HEK293 (cell line): ENCODE measurements around the gene CWF19L1.

Source experiments
- ATF2 ChIP-seq: fragments of 450-650 bp; formaldehyde crosslinking; IDR thresholded peaks from 2 replicates; pipeline ENCODE4 v1.5.1; 2016; ENCODE audit warnings: missing biosample characterization, missing genetic modification characterization, low read depth
- BCL11A ChIP-seq: fragments of 450-650 bp; formaldehyde crosslinking; IDR thresholded peaks from 2 replicates; pipeline ENCODE4 v1.5.1; 2016; ENCODE audit warnings: low read depth, missing biosample characterization, missing genetic modification characterization
- EGR2 ChIP-seq: fragments of 450-650 bp; formaldehyde crosslinking; IDR thresholded peaks from 2 replicates; pipeline ENCODE4 v1.5.1; 2016; ENCODE audit warnings: low read depth, missing biosample characterization, missing genetic modification characterization
- GFI1B ChIP-seq: fragments of 450-650 bp; formaldehyde crosslinking; IDR thresholded peaks from 2 replicates; pipeline ENCODE4 v1.5.1; 2016; ENCODE audit warnings: missing biosample characterization, missing genetic modification characterization
- GLI2 ChIP-seq: fragments of 450-650 bp; formaldehyde crosslinking; IDR thresholded peaks from 2 replicates; pipeline ENCODE4; 2017; ENCODE audit warnings: missing biosample characterization, missing genetic modification characterization, low read depth, borderline replicate concordance
- HOXA7 ChIP-seq: sonication (generic); formaldehyde crosslinking; IDR thresholded peaks from 2 replicates; pipeline ENCODE4 v1.8.1; 2022; ENCODE audit warnings: missing genetic modification reagents, borderline replicate concordance
- KLF17 ChIP-seq: fragments of 450-650 bp; formaldehyde crosslinking; IDR thresholded peaks from 2 replicates; pipeline ENCODE4 v1.5.1; 2016; ENCODE audit warnings: missing biosample characterization, missing genetic modification characterization
- KLF9 ChIP-seq: fragments of 450-650 bp; formaldehyde crosslinking; IDR thresholded peaks from 2 replicates; pipeline ENCODE4 v1.5.1; 2016; ENCODE audit warnings: missing biosample characterization, missing genetic modification characterization, low read depth
- OSR2 ChIP-seq: fragments of 450-650 bp; formaldehyde crosslinking; IDR thresholded peaks from 2 replicates; pipeline ENCODE4 v1.5.1; 2016; ENCODE audit warnings: missing biosample characterization, missing genetic modification characterization
- PATZ1 ChIP-seq: fragments of 450-650 bp; formaldehyde crosslinking; IDR thresholded peaks from 2 replicates; pipeline ENCODE4 v1.5.1; 2016; ENCODE audit warnings: missing biosample characterization, missing genetic modification characterization
- SCRT2 ChIP-seq: fragments of 450-650 bp; formaldehyde crosslinking; IDR thresholded peaks from 2 replicates; pipeline ENCODE4 v1.5.1; 2016; ENCODE audit warnings: missing biosample characterization, missing genetic modification characterization
- SETDB1 ChIP-seq: IDR thresholded peaks from one replicate; pipeline ENCODE4 v1.6.1; 2017; ENCODE audit warnings: mild to moderate bottlenecking, low read length, moderate library complexity, mixed read lengths; ENCODE audit not compliant: insufficient read length
- SP7 ChIP-seq: fragments of 450-650 bp; formaldehyde crosslinking; IDR thresholded peaks from 2 replicates; pipeline ENCODE4 v1.5.1; 2016; ENCODE audit warnings: missing biosample characterization, missing genetic modification characterization
- ZBTB1 ChIP-seq: fragments of 450-650 bp; formaldehyde crosslinking; IDR thresholded peaks from 2 replicates; pipeline ENCODE4 v1.5.1; 2016; ENCODE audit warnings: missing biosample characterization, missing genetic modification characterization
- ZEB2 ChIP-seq: fragments of 450-650 bp; formaldehyde crosslinking; IDR thresholded peaks from 2 replicates; pipeline ENCODE4 v1.5.1; 2016; ENCODE audit warnings: missing biosample characterization, missing genetic modification characterization
- ZNF112 ChIP-seq: fragments of 450-650 bp; formaldehyde crosslinking; IDR thresholded peaks from 2 replicates; pipeline ENCODE4 v1.5.0; 2017; ENCODE audit warnings: missing biosample characterization, missing genetic modification characterization
- ZNF121 ChIP-seq: fragments of 450-650 bp; formaldehyde crosslinking; IDR thresholded peaks from 2 replicates; pipeline ENCODE4 v1.5.1; 2016; ENCODE audit warnings: missing biosample characterization, missing genetic modification characterization
- ZNF175 ChIP-seq: fragments of 450-650 bp; formaldehyde crosslinking; IDR thresholded peaks from 2 replicates; pipeline ENCODE4 v1.5.1; 2016; ENCODE audit warnings: missing biosample characterization, missing genetic modification characterization
- ZNF221 ChIP-seq: fragments of 450-650 bp; formaldehyde crosslinking; IDR thresholded peaks from 2 replicates; pipeline ENCODE4 v1.5.1; 2017; ENCODE audit warnings: missing biosample characterization, missing genetic modification characterization, borderline replicate concordance
- ZNF280C ChIP-seq: fragments of 450-650 bp; formaldehyde crosslinking; IDR thresholded peaks from 2 replicates; pipeline ENCODE4 v1.5.1; 2016; ENCODE audit warnings: missing biosample characterization, missing genetic modification characterization
- ZNF335 ChIP-seq: fragments of 450-650 bp; formaldehyde crosslinking; conservative IDR thresholded peaks from 2 replicates; pipeline ENCODE4 v1.5.1; 2016; ENCODE audit warnings: missing biosample characterization, missing genetic modification characterization
- ZNF366 ChIP-seq: fragments of 450-650 bp; formaldehyde crosslinking; conservative IDR thresholded peaks from 2 replicates; pipeline ENCODE4 v1.5.1; 2016; ENCODE audit warnings: missing biosample characterization, missing genetic modification characterization
- ZNF416 ChIP-seq: fragments of 450-650 bp; formaldehyde crosslinking; IDR thresholded peaks from 2 replicates; pipeline ENCODE4 v1.5.1; 2016; ENCODE audit warnings: missing biosample characterization, missing genetic modification characterization
- ZNF426 ChIP-seq: fragments of 450-650 bp; formaldehyde crosslinking; IDR thresholded peaks from 2 replicates; pipeline ENCODE4 v1.5.1; 2017; ENCODE audit warnings: missing biosample characterization, missing genetic modification characterization, mild to moderate bottlenecking, inconsistent platforms, moderate library complexity
- ZNF449 ChIP-seq: fragments of 450-650 bp; formaldehyde crosslinking; IDR thresholded peaks from 2 replicates; pipeline ENCODE4 v1.5.1; 2017; ENCODE audit warnings: missing biosample characterization, mild to moderate bottlenecking, missing genetic modification characterization, moderate library complexity
- ZNF501 ChIP-seq: fragments of 450-650 bp; formaldehyde crosslinking; IDR thresholded peaks from 2 replicates; pipeline ENCODE4 v1.5.1; 2016; ENCODE audit warnings: missing biosample characterization, missing genetic modification characterization
- ZNF521 ChIP-seq: fragments of 450-650 bp; formaldehyde crosslinking; IDR thresholded peaks from 2 replicates; pipeline ENCODE4 v1.5.1; 2017; ENCODE audit warnings: missing biosample characterization, mild to moderate bottlenecking, missing genetic modification characterization
- ZNF530 ChIP-seq: fragments of 450-650 bp; formaldehyde crosslinking; IDR thresholded peaks from 2 replicates; pipeline ENCODE4 v1.5.1; 2016; ENCODE audit warnings: low read depth, missing biosample characterization, missing genetic modification characterization
- ZNF548 ChIP-seq: fragments of 450-650 bp; formaldehyde crosslinking; IDR thresholded peaks from 2 replicates; pipeline ENCODE4 v1.5.1; 2016; ENCODE audit warnings: missing biosample characterization, missing genetic modification characterization
- ZNF660 ChIP-seq: fragments of 450-650 bp; IDR thresholded peaks from 2 replicates; pipeline ENCODE4 v1.5.1; 2018; ENCODE audit warnings: missing biosample characterization, mild to moderate bottlenecking, missing genetic modification characterization
- ZNF777 ChIP-seq: fragments of 450-650 bp; formaldehyde crosslinking; IDR thresholded peaks from 2 replicates; pipeline ENCODE4 v1.5.1; 2017; ENCODE audit warnings: missing biosample characterization, missing genetic modification characterization, borderline replicate concordance
- ZNF791 ChIP-seq: fragments of 450-650 bp; formaldehyde crosslinking; IDR thresholded peaks from 2 replicates; pipeline ENCODE4 v1.5.1; 2016; ENCODE audit warnings: missing biosample characterization, missing genetic modification characterization
- ZSCAN30 ChIP-seq: fragments of 450-650 bp; IDR thresholded peaks from 2 replicates; pipeline ENCODE4 v1.5.1; 2018; ENCODE audit warnings: missing biosample characterization, mild to moderate bottlenecking, missing genetic modification characterization, moderate library complexity

Gene CWF19L1

GRCh38 chr10:100186253-100187212 lies 80.9 kb downstream of the CWF19L1 start (continued):
- TF ChIP-seq ZNF335 (tag by site-specific recombination): peak; percentile 62
- no peak for TF ChIP-seq ZNF777 (tag by site-specific recombination)
- no peak for TF ChIP-seq HOXA7 (CRISPR knock-in tag)
- TF ChIP-seq ZNF121 (tag by site-specific recombination): no peak
- no peak for TF ChIP-seq ZNF426 (tag by site-specific recombination)
- 0 out of 2 replicates have a peak, but pooled peaks have one; percentile 19 for TF ChIP-seq BCL11A
- peak; percentile 78 for TF ChIP-seq OSR2 (tag by site-specific recombination)
- TF ChIP-seq ZNF530 (tag by site-specific recombination): no peak
- TF ChIP-seq ZEB2 (tag by site-specific recombination): no peak
- TF ChIP-seq ATF2: no peak
- TF ChIP-seq ZNF280C: no peak
- no peak for TF ChIP-seq ZNF791 (tag by site-specific recombination)
- no peak for TF ChIP-seq KLF9 (tag by site-specific recombination)
- TF ChIP-seq ZNF366: 0 out of 2 replicates have a peak, but pooled peaks have one; percentile 12
- no peak for TF ChIP-seq ZBTB1 (tag by site-specific recombination)
- no peak for TF ChIP-seq ZNF521
- TF ChIP-seq PATZ1 (tag by site-specific recombination): no peak
- TF ChIP-seq ZSCAN30 (tag by site-specific recombination): no peak
- no peak for TF ChIP-seq GLI2 (tag by site-specific recombination)
- peak; percentile 95 for TF ChIP-seq SCRT2 (tag by site-specific recombination)
- TF ChIP-seq ZNF416 (tag by site-specific recombination): no peak
- TF ChIP-seq ZNF175 (tag by site-specific recombination): no peak
- no peak; the same call in none of the 2 replicates for TF ChIP-seq ZNF501
- TF ChIP-seq ZNF449 (tag by site-specific recombination): no peak
- no peak for TF ChIP-seq ZNF660 (tag by site-specific recombination)
- TF ChIP-seq SETDB1: no peak
- no peak for TF ChIP-seq GFI1B (tag by site-specific recombination)
- TF ChIP-seq ZNF112: no peak
- TF ChIP-seq EGR2 (tag by site-specific recombination): peak; percentile 61; the same call in 1 of the 2 replicates
- no peak for TF ChIP-seq SP7 (tag by site-specific recombination)
- TF ChIP-seq ZNF221 (tag by site-specific recombination): no peak
- no peak for TF ChIP-seq KLF17 (tag by site-specific recombination)
- TF ChIP-seq ZNF548 (tag by site-specific recombination): no peak
